Endothelial cell of umbilical vein (primary cell): ENCODE measurements around the gene DGKI.

Experiments used
- EZH2 ChIP-seq: IDR thresholded peaks from 2 replicates; pipeline ENCODE4 v1.6.1; 2012; ENCODE audit warnings: borderline replicate concordance, low read depth, mild to moderate bottlenecking, moderate library complexity, low read length, inconsistent platforms; ENCODE audit not compliant: severe bottlenecking
- FOS ChIP-seq: IDR thresholded peaks from 2 replicates; pipeline ENCODE4 v1.6.1; 2011; ENCODE audit warnings: mild to moderate bottlenecking, low read length, moderate library complexity, borderline replicate concordance; ENCODE audit not compliant: insufficient read depth
- JUN ChIP-seq: IDR thresholded peaks from 2 replicates; pipeline ENCODE4 v1.6.1; 2011; ENCODE audit warnings: borderline replicate concordance, low read depth; ENCODE audit not compliant: insufficient read length, insufficient read depth
- POLR2A ChIP-seq: IDR thresholded peaks from 2 replicates; pipeline ENCODE4 v1.6.1; 2012; ENCODE audit warnings: low read depth, mild to moderate bottlenecking, control low read depth, low read length
- TF ChIP-seq, protein P1 (sequence below), 2 donors: IDR thresholded peaks; 1 replicate in 1 of 2; 2 replicates in 1 of 2; pipeline ENCODE4 v1.5.1; 2011; ENCODE audit warnings: low read length in 2 of 2, mild to moderate bottlenecking in 2 of 2, moderate library complexity in 2 of 2, control low read depth in 1 of 2, inconsistent platforms in 1 of 2, low read depth in 1 of 2; ENCODE audit not compliant: insufficient read depth in 1 of 2; ENCODE audit errors: extremely low read depth in 1 of 2
- TF ChIP-seq, protein P2 (sequence below): IDR thresholded peaks from 2 replicates; pipeline ENCODE4 v1.6.1; 2011; ENCODE audit not compliant: insufficient read depth, insufficient read length

DNA sequence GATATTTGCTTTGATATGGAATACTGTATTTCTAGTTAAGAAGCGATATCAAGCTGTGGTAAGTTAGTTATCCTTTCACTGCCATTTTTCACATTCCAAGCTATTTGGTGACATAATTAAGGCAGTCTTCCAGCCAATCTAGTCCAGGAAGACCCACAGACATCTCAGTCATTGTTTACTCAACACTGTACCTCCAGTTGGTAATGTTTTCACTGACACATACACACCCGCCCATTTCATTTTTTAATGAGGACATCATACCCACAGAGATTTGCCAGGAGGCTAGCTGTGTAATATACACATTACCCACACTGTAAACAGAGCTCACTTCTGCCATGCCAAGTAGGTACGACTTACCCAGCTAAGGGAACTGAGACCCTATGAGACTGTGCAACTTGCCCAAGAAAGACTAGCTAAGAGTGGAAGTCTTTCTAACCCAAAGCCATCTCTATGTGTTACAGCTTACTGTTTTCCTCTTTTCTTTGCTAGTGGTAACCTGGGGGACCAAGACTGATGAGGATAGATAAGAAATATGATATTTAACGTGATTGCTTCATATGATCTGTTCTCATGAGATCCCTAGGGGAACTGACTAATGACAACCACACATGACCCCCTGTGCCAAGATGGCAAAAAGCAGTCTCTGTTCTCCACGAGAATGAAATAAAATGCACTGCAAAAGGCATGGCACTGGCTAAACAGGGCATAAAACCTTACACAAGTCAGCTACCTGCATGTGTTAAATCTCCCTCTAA, 179.0 kb downstream of the DGKI start:
- TF ChIP-seq, protein P1, sequence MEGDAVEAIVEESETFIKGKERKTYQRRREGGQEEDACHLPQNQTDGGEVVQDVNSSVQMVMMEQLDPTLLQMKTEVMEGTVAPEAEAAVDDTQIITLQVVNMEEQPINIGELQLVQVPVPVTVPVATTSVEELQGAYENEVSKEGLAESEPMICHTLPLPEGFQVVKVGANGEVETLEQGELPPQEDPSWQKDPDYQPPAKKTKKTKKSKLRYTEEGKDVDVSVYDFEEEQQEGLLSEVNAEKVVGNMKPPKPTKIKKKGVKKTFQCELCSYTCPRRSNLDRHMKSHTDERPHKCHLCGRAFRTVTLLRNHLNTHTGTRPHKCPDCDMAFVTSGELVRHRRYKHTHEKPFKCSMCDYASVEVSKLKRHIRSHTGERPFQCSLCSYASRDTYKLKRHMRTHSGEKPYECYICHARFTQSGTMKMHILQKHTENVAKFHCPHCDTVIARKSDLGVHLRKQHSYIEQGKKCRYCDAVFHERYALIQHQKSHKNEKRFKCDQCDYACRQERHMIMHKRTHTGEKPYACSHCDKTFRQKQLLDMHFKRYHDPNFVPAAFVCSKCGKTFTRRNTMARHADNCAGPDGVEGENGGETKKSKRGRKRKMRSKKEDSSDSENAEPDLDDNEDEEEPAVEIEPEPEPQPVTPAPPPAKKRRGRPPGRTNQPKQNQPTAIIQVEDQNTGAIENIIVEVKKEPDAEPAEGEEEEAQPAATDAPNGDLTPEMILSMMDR (IDR thresholded peaks at IDR 0.05; ENCODE audit: extremely low read depth in 1 of 2, insufficient read depth in 1 of 2, low read depth in 1 of 2, low read length in 2 of 2): no peak
- TF ChIP-seq FOS: no peak
- TF ChIP-seq EZH2: no peak
- TF ChIP-seq POLR2A: no peak
- TF ChIP-seq, protein P2, sequence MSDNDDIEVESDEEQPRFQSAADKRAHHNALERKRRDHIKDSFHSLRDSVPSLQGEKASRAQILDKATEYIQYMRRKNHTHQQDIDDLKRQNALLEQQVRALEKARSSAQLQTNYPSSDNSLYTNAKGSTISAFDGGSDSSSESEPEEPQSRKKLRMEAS: no peak
- TF ChIP-seq JUN: no peak
